Panc1 (cell line): ENCODE measurements around the gene SRSF10. TPM values are rescaled to one million over a fixed set of nuclear protein-coding genes. Genes with fewer than 3 reads are reported as not detected.

Experiments
- ATAC-seq: fragments of 200-7000 bp; cut with Tn5 transposase; 2 replicates; pipeline ENCODE4 v1.9.1; 2020; ENCODE audit warnings: mild to moderate bottlenecking, moderate library complexity
- BruUV-seq: library from RNA; stranded (reverse); fragments of 400-500 nt; replicated peaks from 2 replicates; lab custom pipeline; 2021; lab: Mats Ljungman, UMichigan
- CTCF ChIA-PET: fragments of 300-600 bp; sonication (Branson Sonifier 250); formaldehyde crosslinking; loops from one replicate; lab custom pipeline; 2022; ENCODE audit warnings: antibody characterized with exemption; lab: Charles Lee
- POLR2A ChIA-PET: fragments of 300-600 bp; sonication (Branson Sonifier 250); formaldehyde crosslinking; loops from one replicate; lab custom pipeline; 2022; ENCODE audit warnings: antibody characterized with exemption; lab: Charles Lee
- DNase-seq: peaks from one replicate; pipeline ENCODE4 v3.0.0-alpha.2; 2010; ENCODE audit warnings: low read depth, low spot score
- H3K27ac ChIP-seq: 2 replicates; pipeline ENCODE4 v1.5.1; 2011; ENCODE audit warnings: mild to moderate bottlenecking, low read length, inconsistent platforms
- H3K27me3 ChIP-seq: fragments of 200-500 bp; sonication (Bioruptor generic); 2 replicates; pipeline ENCODE4 v1.6.0; 2014; ENCODE audit warnings: low read length, inconsistent platforms; ENCODE audit not compliant: control insufficient read depth, insufficient read depth
- H3K36me3 ChIP-seq: fragments of 200-500 bp; sonication (Bioruptor generic); 2 replicates; pipeline ENCODE4 v1.5.1; 2014; ENCODE audit warnings: inconsistent platforms, mild to moderate bottlenecking, low read length, moderate library complexity; ENCODE audit not compliant: control insufficient read depth, insufficient read depth
- H3K4me1 ChIP-seq: 2 replicates; pipeline ENCODE4 v1.5.1; 2011; ENCODE audit warnings: inconsistent platforms, mild to moderate bottlenecking, low read length, moderate library complexity; ENCODE audit not compliant: control insufficient read depth, insufficient read depth
- H3K4me3 ChIP-seq, 2 experiments: 2 replicates each; pipeline ENCODE4 v1.5.1; 2011 to 2012; ENCODE audit warnings: low read depth in 2 of 2, low read length in 2 of 2, mild to moderate bottlenecking in 2 of 2, inconsistent platforms in 1 of 2, moderate library complexity in 1 of 2
- H3K9me3 ChIP-seq: fragments of 200-500 bp; sonication (Bioruptor generic); 2 replicates; pipeline ENCODE4 v1.5.1; 2014; ENCODE audit warnings: low read depth, mild to moderate bottlenecking, inconsistent platforms, low read length, moderate library complexity; ENCODE audit not compliant: control insufficient read depth, insufficient read depth
- POLR2AphosphoS5 ChIP-seq: IDR thresholded peaks from 2 replicates; pipeline ENCODE4 v1.6.1; 2012; ENCODE audit warnings: mild to moderate bottlenecking, low read depth, low read length, moderate library complexity
- SIN3A ChIP-seq: IDR thresholded peaks from 2 replicates; pipeline ENCODE4 v1.6.1; 2012; ENCODE audit warnings: low read depth, mild to moderate bottlenecking, low read length, moderate library complexity, borderline replicate concordance; ENCODE audit not compliant: insufficient read depth
- TCF7L2 ChIP-seq: IDR thresholded peaks from 2 replicates; pipeline ENCODE4 v1.6.1; 2011; ENCODE audit warnings: mild to moderate bottlenecking, low read depth, low read length, inconsistent platforms
- in situ Hi-C: cut with HindIII; loops from 2 replicates; pipeline ENCODE4 v1.10.0; 2016; ENCODE audit warnings: low sequenced_read_pairs, low pct_unique_long_range_greater_than_20kb
- intact Hi-C: fragments of 100-400 bp; cut with micrococcal nuclease; formaldehyde crosslinking; loops from one replicate; pipeline ENCODE4 v1.10.0; 2022; ENCODE audit not compliant: unreplicated experiment
- total RNA-seq: library from RNA; stranded (reverse); gene quantifications from one replicate; pipeline ENCODE4 v1.2.1, GENCODE V29; 2021; ENCODE audit not compliant: unreplicated experiment
- TF ChIP-seq, protein P1 (sequence below), 2 experiments: IDR thresholded peaks; 2 replicates each; pipeline ENCODE4 v1.6.1; 2011 to 2012; ENCODE audit warnings: low read depth in 2 of 2, control low read depth in 1 of 2, low read length in 1 of 2, mild to moderate bottlenecking in 1 of 2, moderate library complexity in 1 of 2; ENCODE audit not compliant: insufficient read depth in 1 of 2
- TF ChIP-seq, protein P2 (sequence below): fragments of 450-650 bp; IDR thresholded peaks from 2 replicates; pipeline ENCODE4 v1.5.1; 2017; ENCODE audit warnings: mild to moderate bottlenecking

The SRSF10 gene
- total RNA-seq, 1 experiment from 2014 or later = 137 TPM

DNA sequence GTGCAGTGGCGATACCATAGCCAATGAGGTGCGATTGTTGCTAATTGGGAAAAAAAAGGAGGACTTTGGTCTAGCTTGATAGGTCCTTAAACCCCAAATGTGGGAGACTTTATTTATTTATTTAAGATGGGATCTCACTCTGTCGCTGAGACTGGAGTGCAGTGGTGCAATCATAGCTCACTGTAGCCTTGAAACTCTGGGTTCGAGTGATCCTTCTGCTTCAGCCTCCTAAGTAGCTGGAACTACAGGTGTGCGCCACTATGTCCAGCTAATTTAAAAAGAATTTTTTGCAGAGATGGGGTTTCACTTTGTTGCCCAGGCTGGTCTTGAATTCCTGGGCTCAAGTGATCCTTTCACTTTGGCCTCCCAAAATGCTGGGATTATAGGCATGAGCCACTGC, 24.0 kb upstream of the SRSF10 start:
- Histone ChIP-seq H3K27ac (no peak overlapping the region), H3K36me3 (no peaks in the 10 kb centered on the region), H3K9me3 (no peaks in the 10 kb centered on the region), H3K4me3 (no peak overlapping the region), H3K4me1 (peaks cover 8% of the 10 kb centered on the region; the same call in 1 of the 2 replicates), H3K27me3 (no peaks in the 10 kb centered on the region)
- DNase-seq = no peak
- ChIA-PET CTCF (no interaction called here), POLR2A (interaction anchor here (0.7 kb wide), 1 partner anchor 24 kb away, joined by 4 read pairs; the partner anchor contains the start of gene SRSF10)
- intact Hi-C loops = no loop called here
- ATAC-seq = no peak
- TF ChIP-seq, protein P1, sequence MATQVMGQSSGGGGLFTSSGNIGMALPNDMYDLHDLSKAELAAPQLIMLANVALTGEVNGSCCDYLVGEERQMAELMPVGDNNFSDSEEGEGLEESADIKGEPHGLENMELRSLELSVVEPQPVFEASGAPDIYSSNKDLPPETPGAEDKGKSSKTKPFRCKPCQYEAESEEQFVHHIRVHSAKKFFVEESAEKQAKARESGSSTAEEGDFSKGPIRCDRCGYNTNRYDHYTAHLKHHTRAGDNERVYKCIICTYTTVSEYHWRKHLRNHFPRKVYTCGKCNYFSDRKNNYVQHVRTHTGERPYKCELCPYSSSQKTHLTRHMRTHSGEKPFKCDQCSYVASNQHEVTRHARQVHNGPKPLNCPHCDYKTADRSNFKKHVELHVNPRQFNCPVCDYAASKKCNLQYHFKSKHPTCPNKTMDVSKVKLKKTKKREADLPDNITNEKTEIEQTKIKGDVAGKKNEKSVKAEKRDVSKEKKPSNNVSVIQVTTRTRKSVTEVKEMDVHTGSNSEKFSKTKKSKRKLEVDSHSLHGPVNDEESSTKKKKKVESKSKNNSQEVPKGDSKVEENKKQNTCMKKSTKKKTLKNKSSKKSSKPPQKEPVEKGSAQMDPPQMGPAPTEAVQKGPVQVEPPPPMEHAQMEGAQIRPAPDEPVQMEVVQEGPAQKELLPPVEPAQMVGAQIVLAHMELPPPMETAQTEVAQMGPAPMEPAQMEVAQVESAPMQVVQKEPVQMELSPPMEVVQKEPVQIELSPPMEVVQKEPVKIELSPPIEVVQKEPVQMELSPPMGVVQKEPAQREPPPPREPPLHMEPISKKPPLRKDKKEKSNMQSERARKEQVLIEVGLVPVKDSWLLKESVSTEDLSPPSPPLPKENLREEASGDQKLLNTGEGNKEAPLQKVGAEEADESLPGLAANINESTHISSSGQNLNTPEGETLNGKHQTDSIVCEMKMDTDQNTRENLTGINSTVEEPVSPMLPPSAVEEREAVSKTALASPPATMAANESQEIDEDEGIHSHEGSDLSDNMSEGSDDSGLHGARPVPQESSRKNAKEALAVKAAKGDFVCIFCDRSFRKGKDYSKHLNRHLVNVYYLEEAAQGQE (IDR thresholded peaks at IDR 0.05; ENCODE audit: insufficient read depth in 1 of 2, low read depth in 2 of 2, low read length in 1 of 2) = no peak
- no peak for TF ChIP-seq POLR2AphosphoS5
- no peak for TF ChIP-seq TCF7L2
- TF ChIP-seq, protein P2, sequence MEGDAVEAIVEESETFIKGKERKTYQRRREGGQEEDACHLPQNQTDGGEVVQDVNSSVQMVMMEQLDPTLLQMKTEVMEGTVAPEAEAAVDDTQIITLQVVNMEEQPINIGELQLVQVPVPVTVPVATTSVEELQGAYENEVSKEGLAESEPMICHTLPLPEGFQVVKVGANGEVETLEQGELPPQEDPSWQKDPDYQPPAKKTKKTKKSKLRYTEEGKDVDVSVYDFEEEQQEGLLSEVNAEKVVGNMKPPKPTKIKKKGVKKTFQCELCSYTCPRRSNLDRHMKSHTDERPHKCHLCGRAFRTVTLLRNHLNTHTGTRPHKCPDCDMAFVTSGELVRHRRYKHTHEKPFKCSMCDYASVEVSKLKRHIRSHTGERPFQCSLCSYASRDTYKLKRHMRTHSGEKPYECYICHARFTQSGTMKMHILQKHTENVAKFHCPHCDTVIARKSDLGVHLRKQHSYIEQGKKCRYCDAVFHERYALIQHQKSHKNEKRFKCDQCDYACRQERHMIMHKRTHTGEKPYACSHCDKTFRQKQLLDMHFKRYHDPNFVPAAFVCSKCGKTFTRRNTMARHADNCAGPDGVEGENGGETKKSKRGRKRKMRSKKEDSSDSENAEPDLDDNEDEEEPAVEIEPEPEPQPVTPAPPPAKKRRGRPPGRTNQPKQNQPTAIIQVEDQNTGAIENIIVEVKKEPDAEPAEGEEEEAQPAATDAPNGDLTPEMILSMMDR = no peak
- no peak for TF ChIP-seq SIN3A
- BruUV-seq = no TSS peak
- in situ Hi-C loops = no loop called here

DNA sequence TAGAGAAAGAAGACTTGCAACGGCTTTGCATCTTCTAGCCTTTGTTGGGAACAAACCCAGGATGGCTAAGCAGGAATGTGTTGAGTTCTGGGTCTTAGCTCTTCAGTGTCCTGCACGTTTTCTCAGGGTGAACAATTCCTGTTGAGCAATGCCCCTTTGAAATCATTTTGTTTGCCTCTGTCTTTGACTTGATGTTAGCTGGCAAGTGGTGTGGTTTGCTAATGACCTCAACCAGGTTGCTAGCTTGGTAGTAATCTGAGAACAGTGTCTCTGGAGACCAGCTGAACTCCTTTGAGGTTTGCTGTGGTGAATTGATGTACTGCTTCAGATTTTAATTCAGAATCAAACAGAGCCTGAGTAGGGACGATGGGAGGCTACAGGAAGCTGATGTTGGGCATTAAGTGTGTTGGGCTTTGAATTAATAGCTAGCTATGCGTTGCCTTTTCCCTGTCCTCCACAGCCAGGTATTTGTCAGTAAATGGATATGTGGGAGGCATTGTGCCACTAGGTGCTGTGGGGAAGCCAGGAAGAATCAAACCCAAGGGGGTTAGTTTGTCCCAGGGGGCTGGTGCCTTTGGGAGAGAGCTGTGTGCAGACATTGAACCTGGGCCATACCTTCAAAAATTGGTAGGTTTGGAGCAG, 23.3 kb upstream of the SRSF10 start:
- DNase-seq = no peak
- no peak overlapping the region for H3K4me3 ChIP-seq
- intact Hi-C loops = no loop called here
- TF ChIP-seq, protein P1 (IDR thresholded peaks at IDR 0.05; ENCODE audit: insufficient read depth in 1 of 2, low read depth in 2 of 2, low read length in 1 of 2) = no peak
- TF ChIP-seq SIN3A (no peak), POLR2AphosphoS5 (no peak), TCF7L2 (no peak)
- TF ChIP-seq, protein P2 = no peak
- H3K27ac ChIP-seq = peak overlapping the region; percentile 25; the same call in 1 of the 2 replicates
- ChIA-PET CTCF (interaction anchor here (0.6 kb wide), 1 partner anchor 32 kb away, joined by 3 read pairs; no protein-coding TSS in a partner anchor), POLR2A (interaction anchor here (0.7 kb wide), 1 partner anchor 23 kb away, joined by 4 read pairs; the partner anchor contains the start of gene SRSF10)
- no peak for ATAC-seq
- in situ Hi-C loops = no loop called here
- H3K9me3 ChIP-seq = no peaks in the 10 kb centered on the region
- no peaks in the 10 kb centered on the region for H3K36me3 ChIP-seq
- no peaks in the 10 kb centered on the region for H3K27me3 ChIP-seq
- peaks cover 2% of the 10 kb centered on the region; the same call in 1 of the 2 replicates for H3K4me1 ChIP-seq
- BruUV-seq = no TSS peak
